Esophagus muscularis mucosa (tissue), 4 donors: ENCODE data around the gene DHRS12. TPM values are rescaled to one million over a fixed set of nuclear protein-coding genes. Genes with fewer than 3 reads are reported as not detected.

Experiments
- DNase-seq: peaks from one replicate; pipeline ENCODE4 v3.0.0-alpha.2; 2017; ENCODE audit errors: extremely low spot score
- H3K27ac ChIP-seq, 4 donors: fragments of 200-600 bp; sonication (generic); replicated peaks in 1 of 4; 1 replicate in 3 of 4; 2 replicates in 1 of 4; pipeline ENCODE4 v1.5.1; 2016 to 2019; ENCODE audit warnings: mild to moderate bottlenecking in 1 of 4
- H3K27me3 ChIP-seq, 4 donors: fragments of 200-600 bp; sonication (generic); one replicate each; pipeline versions ENCODE4 v1.5.1 to v1.6.0; 2016 to 2019
- H3K36me3 ChIP-seq, 4 donors: fragments of 200-600 bp; sonication (generic); one replicate each; pipeline ENCODE4 v1.5.1; 2016 to 2019
- H3K4me1 ChIP-seq, 4 donors: fragments of 200-600 bp; sonication (generic); one replicate each; pipeline ENCODE4 v1.5.1; 2016 to 2019
- H3K4me3 ChIP-seq, 4 donors: fragments of 200-600 bp; sonication (generic); 1 replicate in 2 of 4; 2 replicates in 2 of 4; pipeline ENCODE4 v1.5.1; 2016 to 2019; ENCODE audit warnings: mild to moderate bottlenecking in 4 of 4, moderate library complexity in 1 of 4
- H3K9me3 ChIP-seq, 4 donors: fragments of 200-600 bp; sonication (generic); 1 replicate in 3 of 4; 2 replicates in 1 of 4; pipeline ENCODE4 v1.5.1; 2016 to 2019
- CTCF ChIP-seq, 3 experiments: fragments of 200-600 bp in 2 of 3; fragments of 450-650 bp in 1 of 3; sonication (generic) in 2 of 3; IDR thresholded peaks; one replicate each; pipeline ENCODE4 v1.5.1; 2017 to 2019; ENCODE audit warnings: antibody characterized with exemption in 3 of 3, mild to moderate bottlenecking in 2 of 3, moderate library complexity in 1 of 3
- EP300 ChIP-seq: sonication (generic); formaldehyde crosslinking; IDR thresholded peaks from one replicate; pipeline ENCODE4 v1.6.1; 2017; ENCODE audit warnings: antibody characterized with exemption
- POLR2A ChIP-seq: fragments of 450-650 bp; IDR thresholded peaks from one replicate; pipeline ENCODE4 v1.6.1; 2017; ENCODE audit warnings: antibody characterized with exemption, moderate library complexity, mild to moderate bottlenecking, low read depth
- POLR2AphosphoS5 ChIP-seq, 2 donors: sonication (generic); formaldehyde crosslinking; IDR thresholded peaks; one replicate each; pipeline ENCODE4 v1.6.1; 2017; ENCODE audit warnings: antibody characterized with exemption in 2 of 2
- WGBS: methylation state at CpG from one replicate; pipeline ENCODE4 v1.1.5; 2018; 5-methylcytosine and 5-hydroxymethylcytosine counted together
- intact Hi-C: fragments of 100-400 bp; cut with DNase I; formaldehyde crosslinking; loops from one replicate; pipeline ENCODE4 v1.15.1; 2023
- total RNA-seq, 4 donors: library from RNA; depleted of rRNA; stranded (reverse); fragments of >200 nt; gene quantifications; one replicate each; pipeline versions ENCODE4 v1.1.0 to v1.2.1, GENCODE V29; 2016

Gene DHRS12
- total RNA-seq, 4 donors from 2014 or later: 10.3 to 18.6 (median 14.9) TPM

GRCh38 chr13:51793570-51794271, 10.2 kb downstream of the DHRS12 start:
- intact Hi-C loops: no loop called here

GRCh38 chr13:51786425-51787265, 17.3 kb downstream of the DHRS12 start:
- TF ChIP-seq EP300 (no peak), POLR2A (no peak), CTCF (IDR thresholded peaks at IDR 0.05) (no peak), POLR2AphosphoS5 (IDR thresholded peaks at IDR 0.05) (no peak)
- Histone ChIP-seq H3K36me3 (peaks cover 0 to 20% (median 0%) of the 10 kb centered on the region in 4 donors), H3K4me1 (peaks cover 18 to 22% (median 20%) of the 10 kb centered on the region in 4 donors), H3K27ac (peak overlapping the region; percentile 57 to 72 (median 60)), H3K27me3 (no peaks in the 10 kb centered on the region), H3K9me3 (no peaks in the 10 kb centered on the region), H3K4me3 (peak overlapping the region in 3 of 4 donors; percentile 8 to 17 (median 14))
- no peak for DNase-seq
- WGBS: 52% methylated on average over 10 of the region's 10 CpGs
- intact Hi-C loops: no loop called here

More at GRCh38 chr13:51793570-51794271, 10.2 kb downstream of the DHRS12 start:
- Histone ChIP-seq H3K27me3 (no peaks in the 10 kb centered on the region), H3K4me1 (peaks cover 0 to 12% (median 8%) of the 10 kb centered on the region in 4 donors), H3K4me3 (no peak overlapping the region), H3K9me3 (no peaks in the 10 kb centered on the region), H3K27ac (peak overlapping the region; percentile 40 to 50 (median 42)), H3K36me3 (peaks cover 0 to 46% (median 9%) of the 10 kb centered on the region in 4 donors)
- TF ChIP-seq CTCF (IDR thresholded peaks at IDR 0.05) (no peak), POLR2A (no peak), EP300 (no peak), POLR2AphosphoS5 (IDR thresholded peaks at IDR 0.05) (no peak)
- WGBS: 71% methylated on average over 6 of the region's 6 CpGs
- DNase-seq: no peak

- Histone ChIP-seq H3K36me3 (peaks cover 0 to 20% (median 0%) of the 10 kb centered on the region in 4 donors), H3K27ac (peak overlapping the region; percentile 57 to 72 (median 60)), H3K4me1 (peaks cover 18 to 22% (median 20%) of the 10 kb centered on the region in 4 donors), H3K27me3 (no peaks in the 10 kb centered on the region), H3K4me3 (peak overlapping the region in 3 of 4 donors; percentile 8 to 17 (median 14)), H3K9me3 (no peaks in the 10 kb centered on the region)
- intact Hi-C loops: no loop called here
- no peak for DNase-seq
- WGBS: 22% methylated on average over 12 of the region's 12 CpGs
- TF ChIP-seq EP300 (no peak), POLR2AphosphoS5 (IDR thresholded peaks at IDR 0.05) (peak in 1 of 2 donors; percentile 42)
Measured at GRCh38 chr13:51785712-51786424, 18.1 kb downstream of the DHRS12 start.

GRCh38 chr13:51784097-51784496, 19.9 kb downstream of the DHRS12 start:
- intact Hi-C loops: no loop called here

More at GRCh38 chr13:51784097-51784496, 19.9 kb downstream of the DHRS12 start:
- TF ChIP-seq EP300: no peak
- no peak for TF ChIP-seq CTCF (IDR thresholded peaks at IDR 0.05)
- TF ChIP-seq POLR2AphosphoS5 (IDR thresholded peaks at IDR 0.05): no peak
- no peak for TF ChIP-seq POLR2A
- DNase-seq: no peak
- Histone ChIP-seq H3K4me1 (peaks cover 18 to 22% (median 20%) of the 10 kb centered on the region in 4 donors), H3K27ac (no peak overlapping the region), H3K27me3 (no peaks in the 10 kb centered on the region), H3K4me3 (no peak overlapping the region), H3K36me3 (peaks cover 0 to 15% (median 0%) of the 10 kb centered on the region in 4 donors), H3K9me3 (no peaks in the 10 kb centered on the region)
- 100% methylated on average over 1 of the region's 1 CpG for WGBS
